Measurements from ENCODE around the gene HCFC2. TPM values are rescaled to one million over a fixed set of nuclear protein-coding genes. Genes with fewer than 3 reads are reported as not detected.

HCFC2 gene
- total RNA-seq, 2 donors from 2014 or later = 14.5 to 15.8 TPM

GRCh38 chr12:104056419-104056972 is 7.8 kb upstream of the HCFC2 start:
- 21 to 31% methylated on average over 4 of the region's 4 CpGs for WGBS, 2 donors
- TF ChIP-seq CTCF (IDR thresholded peaks at IDR 0.05) = no peak
- TF ChIP-seq POLR2A (IDR thresholded peaks at IDR 0.05) = no peak
- intact Hi-C loops (cut with DNase I) = no loop called here
- H3K4me1 ChIP-seq = peaks cover 24% of the 10 kb centered on the region
- no peak overlapping the region for H3K4me3 ChIP-seq
- ATAC-seq (peak; percentile 17), DNase-seq (no peak)
- H3K27ac ChIP-seq = peak overlapping the region; percentile 4 to 71 (median 46)
- H3K27me3 ChIP-seq = no peaks in the 10 kb centered on the region
- no peaks in the 10 kb centered on the region for H3K36me3 ChIP-seq (replicated peaks in 1 of 2; ENCODE audit: insufficient read depth in 1 of 2, low read depth in 2 of 2)
- no peaks in the 10 kb centered on the region for H3K9me3 ChIP-seq

GRCh38 chr12:104057771-104058197 is 6.5 kb upstream of the HCFC2 start:
- TF ChIP-seq POLR2A (IDR thresholded peaks at IDR 0.05) (no peak), CTCF (IDR thresholded peaks at IDR 0.05) (peak in 6 of 7 experiments; percentile 26 to 63 (median 44))
- DNase-seq = no peak
- 0 to 5% methylated on average over 1 of the region's 1 CpG for WGBS, 2 donors
- intact Hi-C loops (cut with DNase I) = no loop called here
- ATAC-seq = no peak
- no peak overlapping the region for H3K4me3 ChIP-seq
- no peaks in the 10 kb centered on the region for H3K27me3 ChIP-seq
- no peaks in the 10 kb centered on the region for H3K36me3 ChIP-seq (replicated peaks in 1 of 2; ENCODE audit: insufficient read depth in 1 of 2, low read depth in 2 of 2)
- no peaks in the 10 kb centered on the region for H3K9me3 ChIP-seq
- H3K4me1 ChIP-seq = peaks cover 24% of the 10 kb centered on the region
- no peak overlapping the region for H3K27ac ChIP-seq

GRCh38 chr12:104058802-104059201 is 5.5 kb upstream of the HCFC2 start:
- Histone ChIP-seq H3K9me3 (no peaks in the 10 kb centered on the region), H3K4me3 (no peak overlapping the region), H3K4me1 (peaks cover 30% of the 10 kb centered on the region), H3K27me3 (no peaks in the 10 kb centered on the region), H3K27ac (no peak overlapping the region), H3K36me3 (replicated peaks in 1 of 2; ENCODE audit: insufficient read depth in 1 of 2, low read depth in 2 of 2) (no peaks in the 10 kb centered on the region)
- ATAC-seq (no peak), DNase-seq (no peak)
- WGBS, 2 donors = 83 to 86% methylated on average over 4 of the region's 4 CpGs
- intact Hi-C loops (cut with DNase I) = no loop called here
- no peak for TF ChIP-seq POLR2A (IDR thresholded peaks at IDR 0.05)
- no peak for TF ChIP-seq CTCF (IDR thresholded peaks at IDR 0.05)

GRCh38 chr12:104059963-104060362 is 4.4 kb upstream of the HCFC2 start:
- no peak for TF ChIP-seq CTCF (IDR thresholded peaks at IDR 0.05)
- TF ChIP-seq POLR2A (IDR thresholded peaks at IDR 0.05) = no peak
- H3K36me3 ChIP-seq (replicated peaks in 1 of 2; ENCODE audit: insufficient read depth in 1 of 2, low read depth in 2 of 2) = no peaks in the 10 kb centered on the region
- H3K27me3 ChIP-seq = no peaks in the 10 kb centered on the region
- DNase-seq (no peak), ATAC-seq (no peak)
- H3K9me3 ChIP-seq = no peaks in the 10 kb centered on the region
- H3K4me3 ChIP-seq = no peak overlapping the region
- intact Hi-C loops (cut with DNase I) = no loop called here
- no peak overlapping the region for H3K27ac ChIP-seq
- WGBS, 2 donors = 81 to 88% methylated on average over 2 of the region's 2 CpGs
- H3K4me1 ChIP-seq = peaks cover 31% of the 10 kb centered on the region

- no peak for TF ChIP-seq POLR2A (IDR thresholded peaks at IDR 0.05)
- no peak for TF ChIP-seq CTCF (IDR thresholded peaks at IDR 0.05)
- H3K9me3 ChIP-seq = no peaks in the 10 kb centered on the region
- no peaks in the 10 kb centered on the region for H3K36me3 ChIP-seq (replicated peaks in 1 of 2; ENCODE audit: insufficient read depth in 1 of 2, low read depth in 2 of 2)
- ATAC-seq (no peak), DNase-seq (no peak)
- no peak overlapping the region for H3K4me3 ChIP-seq
- no peaks in the 10 kb centered on the region for H3K27me3 ChIP-seq
- intact Hi-C loops (cut with DNase I) = no loop called here
- no peak overlapping the region for H3K27ac ChIP-seq
- H3K4me1 ChIP-seq = peaks cover 27% of the 10 kb centered on the region
- WGBS, 2 donors = 54 to 65% methylated on average over 2 of the region's 2 CpGs
These were observed 3.5 kb upstream of the HCFC2 start for GRCh38 chr12:104060791-104061190.
